ENCODE results near the gene IL20RB. TPM values are rescaled to one million over a fixed set of nuclear protein-coding genes. Genes with fewer than 3 reads are reported as not detected.

The IL20RB gene
- total and polyA plus RNA-seq, 2 of the 4 experiments (the other 2 are of a cell fraction) = 0.72 to 0.97 TPM

- DNase-seq = no peak
- ATAC-seq (ENCODE audit: low read depth) = no peak
- no CpG with 5 or more reads among the region's 1 CpG for WGBS, 2 experiments (ENCODE audit: extremely low coverage in 2 of 2, insufficient read length in 1 of 2)
- Histone ChIP-seq H3K36me3 (ENCODE audit: control insufficient read depth, insufficient read depth, low read length) (no peaks in the 10 kb centered on the region), H3K56ac (ENCODE audit: extremely low read depth, insufficient read depth, low read length) (no peak overlapping the region), H2AK5ac (ENCODE audit: low read depth, low read length) (no peak overlapping the region), H4K8ac (ENCODE audit: low read depth in 2 of 2, low read length in 2 of 2) (no peak overlapping the region), H3K14ac (replicated peaks; ENCODE audit: low read depth, low read length) (no peak overlapping the region), H3K23ac (ENCODE audit: low read depth, low read length) (no peak overlapping the region), H3K4ac (ENCODE audit: low read depth, low read length) (no peak overlapping the region), H4K20me1 (ENCODE audit: insufficient read depth, low read length) (peaks cover 23% of the 10 kb centered on the region), H3K4me3 (ENCODE audit: insufficient read depth, low read depth, low read length) (no peak overlapping the region), H3K27ac (ENCODE audit: insufficient read depth, low read length) (no peak overlapping the region), H3K9me1 (ENCODE audit: insufficient read depth, low read length) (peaks cover 5% of the 10 kb centered on the region; the same call in 1 of the 2 replicates), H3K27me3 (ENCODE audit: control insufficient read depth, insufficient read depth, low read length) (no peaks in the 10 kb centered on the region), H2BK120ac (ENCODE audit: low read depth, low read length) (no peak overlapping the region), H2BK20ac (ENCODE audit: low read depth, low read length) (no peak overlapping the region), H3K79me1 (ENCODE audit: low read depth in 1 of 2, low read length in 2 of 2) (peaks cover 38 to 78% of the 10 kb centered on the region in 2 experiments), H2AFZ (replicated peaks; ENCODE audit: low read length, poor library complexity) (no peak overlapping the region), H4K5ac (ENCODE audit: low read depth, low read length) (no peak overlapping the region), H3K9ac (ENCODE audit: low read depth, low read length) (no peak overlapping the region), H2BK15ac (ENCODE audit: low read depth, low read length) (no peak overlapping the region), H3K4me1 (ENCODE audit: control insufficient read depth, insufficient read depth, low read length) (no peaks in the 10 kb centered on the region), H2BK5ac (ENCODE audit: low read depth, low read length, poor library complexity, severe bottlenecking) (no peak overlapping the region), H3K18ac (ENCODE audit: low read depth, low read length) (no peak overlapping the region), H4K91ac (ENCODE audit: insufficient read depth, low read depth, low read length) (no peak overlapping the region), H2AK9ac (replicated peaks; ENCODE audit: low read depth, low read length, poor library complexity) (no peak overlapping the region), H3K9me3 (ENCODE audit: control insufficient read depth, insufficient read depth, low read length) (no peaks in the 10 kb centered on the region), H3K4me2 (ENCODE audit: low read depth, low read length) (no peak overlapping the region)
- TF ChIP-seq SMC3 (IDR thresholded peaks at IDR 0.05; ENCODE audit: low read depth, low read length) (no peak), CHD1 (IDR thresholded peaks at IDR 0.05; ENCODE audit: low read depth, low read length) (no peak), RCOR1 (IDR thresholded peaks at IDR 0.05; ENCODE audit: insufficient replicate concordance, low read length) (no peak), CTCF (conservative IDR thresholded peaks at IDR 0.05; ENCODE audit: low read depth, low read length) (no peak), CEBPB (IDR thresholded peaks at IDR 0.05; ENCODE audit: low read depth, low read length) (no peak), MAFK (IDR thresholded peaks at IDR 0.05; ENCODE audit: low read depth, low read length) (no peak), MXI1 (IDR thresholded peaks at IDR 0.05; ENCODE audit: borderline replicate concordance, low read depth, low read length) (no peak)
- BruUV-seq (replicated peaks) = no TSS peak
- intact Hi-C loops (cut with micrococcal nuclease) = no loop called here
- in situ Hi-C loops (cut with MboI; ENCODE audit: low sequenced_read_pairs) = no loop called here
- ChIA-PET POLR2A (ENCODE audit: unreplicated experiment) (no interaction called here), CTCF (no interaction called here)
- dilution Hi-C loops (cut with HindIII; ENCODE audit: low sequenced_read_pairs, unreplicated experiment) = no loop called here
Measured at GRCh38 chr3:136916223-136916622, 41.6 kb upstream of the IL20RB start.

Measured in IMR-90 (cell line).